DMS79 treated with DMSO at 0.1 percent for 48 hours (cell line): ENCODE results near the gene EFNB2.

Source experiments
- DNase-seq: peaks from one replicate; lab custom pipeline; 2025; lab: John Stamatoyannopoulos, UW

The EFNB2 gene

DNA sequence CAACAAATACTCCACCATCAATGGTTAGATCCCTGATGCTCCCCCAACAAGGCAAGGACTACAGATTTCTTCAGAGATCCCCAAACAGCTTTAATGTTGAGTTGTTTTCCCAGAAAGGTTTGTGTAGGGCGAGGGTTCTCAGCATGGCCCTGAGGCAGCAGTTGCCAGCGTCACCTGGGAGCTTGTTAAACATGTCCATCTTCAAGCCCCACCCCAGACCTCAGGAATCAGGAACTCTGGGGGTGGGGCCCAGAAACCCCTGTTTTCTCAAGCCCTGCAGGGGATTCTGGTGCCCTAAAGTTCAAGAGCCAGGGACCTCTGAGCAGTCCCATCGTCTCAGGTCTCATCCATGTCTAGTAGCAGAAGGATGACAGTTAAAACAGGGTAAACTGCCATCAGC, 9.6 kb downstream of the EFNB2 start:
- no peak for DNase-seq

DNA sequence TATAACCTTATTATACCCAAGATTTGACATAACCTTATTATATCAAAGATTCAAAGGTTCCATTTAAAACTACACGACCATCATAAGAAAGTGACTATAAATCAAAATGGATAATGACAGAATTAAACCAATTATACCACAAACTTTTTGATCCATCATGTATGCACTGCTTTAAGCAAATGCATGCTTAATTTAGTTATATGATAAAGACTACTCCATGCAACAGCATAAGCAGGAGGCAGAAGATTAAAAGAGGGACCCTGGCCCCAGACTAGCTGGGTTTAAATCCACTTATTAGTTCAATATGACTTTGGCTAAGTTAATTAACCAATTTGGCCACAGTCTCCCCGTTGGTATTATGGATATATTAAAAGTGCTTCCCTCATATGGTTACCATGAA, 11.4 kb downstream of the EFNB2 start:
- DNase-seq = no peak

DNA sequence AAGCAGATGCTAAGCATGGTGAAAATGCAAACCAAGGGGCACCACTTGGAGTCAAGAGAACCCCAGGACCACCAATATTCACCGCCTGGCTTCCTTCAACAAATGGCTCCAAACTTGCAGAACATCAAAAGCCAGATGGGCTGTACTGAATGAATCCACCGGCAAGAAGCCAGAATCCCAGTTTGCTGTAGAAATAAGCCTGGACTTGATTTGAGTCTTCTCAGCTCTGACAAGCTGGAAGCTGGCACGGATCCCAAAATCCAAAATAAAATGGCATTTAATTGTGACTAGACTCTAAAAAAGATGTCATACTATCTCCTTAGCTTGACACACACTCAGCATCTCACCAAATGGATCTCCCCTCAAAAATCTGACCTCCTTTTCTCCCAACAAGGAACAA, 11.9 kb downstream of the EFNB2 start:
- DNase-seq = no peak

DNA sequence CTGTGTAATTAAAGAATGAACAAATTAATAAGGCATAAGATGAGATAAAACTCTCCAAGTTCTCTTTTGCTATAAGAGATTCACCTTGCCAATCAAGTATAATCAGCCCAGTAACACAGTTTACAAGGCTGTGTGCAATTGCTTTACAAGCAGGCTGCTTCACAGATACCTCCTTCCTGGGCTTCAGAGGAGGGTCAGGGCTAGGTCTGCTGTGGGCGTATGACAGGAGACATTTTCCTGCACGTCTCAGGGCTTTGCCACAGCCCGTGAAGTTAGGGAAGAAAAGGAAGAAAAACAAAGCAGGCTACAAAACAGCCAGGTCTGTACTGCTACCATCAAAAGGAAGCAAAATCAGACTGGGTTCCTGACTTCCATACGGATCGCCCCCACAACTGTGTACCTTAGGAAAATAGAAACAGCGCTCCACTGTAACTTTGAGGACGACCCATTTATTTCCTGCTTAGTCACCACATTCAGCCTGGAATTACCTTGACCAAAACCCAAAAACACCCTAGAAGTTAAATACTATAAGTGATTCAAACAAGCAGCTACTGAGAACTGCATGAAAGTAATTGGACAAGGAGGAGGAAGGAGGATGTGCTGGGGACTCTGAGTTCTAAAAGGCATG, 12.4 kb downstream of the EFNB2 start:
- DNase-seq = no peak

DNA sequence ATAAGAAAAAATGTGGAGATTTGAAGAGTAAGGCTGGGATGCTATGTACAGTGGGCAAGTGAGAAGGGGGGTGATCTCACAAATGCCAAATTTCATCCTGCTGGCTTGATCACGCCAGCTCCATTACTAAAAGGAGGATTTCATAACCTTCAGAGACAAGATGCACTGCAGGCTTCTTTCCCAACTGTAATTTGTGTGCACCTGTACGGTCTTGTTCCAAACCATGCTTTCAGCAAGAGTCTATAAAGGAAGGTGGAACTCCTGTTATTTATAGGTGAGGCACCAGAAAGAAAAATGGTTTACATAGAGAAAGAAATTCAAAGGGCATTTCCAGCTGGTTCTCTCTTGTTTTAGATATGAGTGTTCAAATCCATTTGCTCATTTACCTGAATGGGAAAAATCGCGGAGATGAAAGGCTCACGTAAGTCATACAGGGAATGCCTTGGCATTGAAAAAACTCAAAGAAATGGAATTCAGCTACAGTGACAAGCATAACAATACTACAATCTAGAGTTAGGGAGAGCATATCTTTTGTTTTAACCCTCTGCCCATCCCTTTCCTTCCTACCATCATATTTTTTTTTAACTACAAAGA, 13.3 kb downstream of the EFNB2 start:
- no peak for DNase-seq

DNA sequence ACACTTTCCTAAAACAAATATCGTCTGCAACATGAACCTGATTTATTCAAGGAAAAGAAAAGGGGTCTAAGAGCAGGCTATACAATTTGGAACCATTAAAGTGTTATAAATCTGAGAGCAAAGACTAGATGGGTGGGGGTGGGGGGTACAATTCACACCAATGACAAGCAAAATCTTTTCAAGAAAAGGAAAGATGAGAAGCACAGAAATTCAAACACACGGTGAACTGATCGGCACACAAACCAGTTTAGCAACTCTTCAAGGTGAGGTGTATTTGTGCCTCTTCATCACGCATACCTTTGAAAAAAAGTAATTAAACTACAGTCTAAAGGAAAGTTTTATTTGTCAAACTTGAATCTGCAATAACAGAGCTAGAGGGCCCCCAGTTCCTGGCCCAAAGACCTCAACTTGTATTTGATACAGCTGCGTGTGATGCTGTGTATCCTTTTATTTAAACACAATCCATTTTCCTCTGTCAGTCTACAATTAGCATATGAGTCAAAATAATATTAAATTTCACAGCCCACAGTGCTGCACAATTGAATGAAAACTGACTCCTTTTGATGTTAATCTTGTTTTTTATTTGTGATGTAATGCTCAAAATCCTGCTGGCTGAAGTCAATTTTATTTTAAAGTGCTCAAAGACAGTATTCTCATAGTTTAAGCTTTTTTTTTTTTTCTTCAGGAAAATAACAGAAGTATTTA, 14.2 kb downstream of the EFNB2 start:
- no peak for DNase-seq

DNA sequence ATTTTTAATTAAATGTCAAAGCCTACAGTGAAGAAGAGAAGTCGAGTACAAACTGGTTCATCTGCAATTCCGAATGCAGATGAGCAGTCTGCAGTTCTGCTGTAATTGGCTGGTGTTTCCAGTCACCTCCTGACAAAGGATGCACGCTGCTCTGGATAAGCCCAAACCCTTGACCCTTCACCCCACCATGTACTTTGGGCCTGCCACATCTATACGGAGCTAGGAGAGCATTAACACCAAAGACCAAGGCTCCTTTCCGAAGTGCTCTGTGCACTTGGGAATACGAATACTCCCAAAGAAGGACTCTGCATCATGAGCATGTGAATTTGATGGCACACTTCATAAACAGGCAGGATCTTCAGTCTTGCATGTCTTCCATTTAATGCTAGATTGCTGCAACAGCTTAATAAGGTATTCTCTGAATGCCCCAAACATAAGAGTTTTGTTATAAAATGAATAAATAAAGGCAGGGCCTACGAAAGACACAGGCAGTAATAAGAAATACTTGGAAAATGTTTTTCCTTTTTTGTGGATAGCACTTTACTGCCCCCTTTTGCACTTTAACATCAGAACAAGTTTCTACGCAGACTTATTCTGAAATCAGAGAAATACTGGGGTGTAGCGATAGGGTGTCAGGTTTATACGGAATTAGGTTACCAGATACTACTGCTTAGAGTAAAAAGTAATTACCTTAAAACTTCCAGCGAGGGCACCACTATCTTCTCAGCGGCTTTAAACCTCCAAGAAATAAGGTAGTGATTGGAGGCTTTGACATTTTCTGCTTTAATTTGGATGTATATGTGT, 15.0 kb downstream of the EFNB2 start:
- DNase-seq = no peak

DNA sequence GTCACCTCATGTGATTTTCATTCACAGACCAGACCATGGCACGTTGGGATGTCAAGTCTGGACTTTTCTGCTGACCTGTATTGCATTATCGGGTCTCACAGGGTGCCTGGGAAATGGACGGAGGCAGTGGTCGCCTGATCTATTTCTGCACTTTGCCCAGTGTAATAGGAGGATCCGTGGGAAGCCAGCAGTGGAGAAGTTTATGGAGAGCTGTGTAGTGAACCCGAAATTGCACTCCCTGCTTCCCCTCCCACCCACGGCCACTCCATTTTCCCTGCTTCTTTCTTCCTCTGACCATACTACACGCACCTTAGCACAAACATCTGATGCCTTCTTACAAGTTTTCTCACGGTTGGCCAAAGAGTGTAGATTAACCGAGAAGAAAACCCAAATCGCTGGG, 16.9 kb downstream of the EFNB2 start:
- no peak for DNase-seq

DNA sequence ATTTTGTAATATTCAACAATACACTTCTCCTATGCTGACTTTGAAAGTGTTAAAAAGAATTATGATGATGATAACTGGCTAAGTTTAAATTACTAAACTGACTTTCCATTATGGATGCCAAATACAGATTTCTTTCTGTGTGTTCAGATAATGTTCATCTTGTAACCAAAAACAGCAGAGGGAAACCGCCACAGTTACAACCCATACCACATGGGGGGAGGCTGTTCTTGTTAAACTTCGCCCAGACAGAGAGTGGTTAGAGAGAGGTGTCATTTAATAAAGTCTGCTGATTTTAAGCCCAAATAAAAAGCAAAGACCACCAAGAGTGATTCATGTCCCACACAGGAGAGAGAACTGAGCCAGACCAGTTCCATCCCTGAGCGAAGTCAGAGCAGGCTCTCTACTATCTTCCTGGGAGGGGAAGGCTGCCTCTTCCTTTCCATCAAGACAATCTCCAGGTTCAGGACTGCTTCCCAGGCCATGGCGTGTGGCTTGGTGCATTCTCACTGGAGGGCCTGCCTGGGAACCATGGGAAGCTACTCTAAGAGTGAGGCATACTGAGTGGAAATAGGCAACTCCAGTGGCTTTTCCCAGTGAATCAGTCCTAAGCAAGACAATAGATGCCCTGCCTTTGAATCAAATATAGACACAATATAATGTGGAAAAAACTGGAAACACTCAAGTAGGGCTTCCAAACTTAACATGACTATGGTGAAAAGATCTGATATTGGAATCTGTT, 18.2 kb downstream of the EFNB2 start:
- no peak for DNase-seq

DNA sequence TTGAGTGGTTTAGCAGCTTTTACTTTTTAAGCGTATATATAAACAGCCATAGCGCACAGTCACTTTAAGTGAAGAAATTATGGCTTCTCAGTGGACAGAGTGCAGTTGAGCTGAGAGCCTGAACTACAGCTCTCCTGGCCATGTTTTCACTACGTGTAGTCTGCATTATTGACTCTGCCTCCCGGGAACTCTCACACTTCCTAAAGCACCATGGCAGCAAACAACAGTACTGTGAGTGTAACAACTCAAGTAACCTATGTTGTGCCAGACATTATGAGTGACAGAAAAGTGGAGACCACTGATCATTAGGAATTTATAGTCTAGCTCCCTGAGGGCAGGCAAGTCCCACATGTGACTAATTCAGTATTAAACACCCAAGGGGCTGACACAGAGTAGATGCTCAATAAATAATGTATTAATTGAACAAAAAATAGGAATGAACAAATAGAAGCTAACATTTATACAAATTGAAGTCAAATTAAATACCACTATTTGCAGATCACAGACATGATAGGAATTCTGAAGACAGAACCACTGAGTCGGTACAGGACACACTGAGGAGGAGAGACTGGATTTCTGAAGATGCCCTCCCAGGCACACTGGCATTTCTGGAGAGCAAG, 19.7 kb downstream of the EFNB2 start:
- no peak for DNase-seq

DNA sequence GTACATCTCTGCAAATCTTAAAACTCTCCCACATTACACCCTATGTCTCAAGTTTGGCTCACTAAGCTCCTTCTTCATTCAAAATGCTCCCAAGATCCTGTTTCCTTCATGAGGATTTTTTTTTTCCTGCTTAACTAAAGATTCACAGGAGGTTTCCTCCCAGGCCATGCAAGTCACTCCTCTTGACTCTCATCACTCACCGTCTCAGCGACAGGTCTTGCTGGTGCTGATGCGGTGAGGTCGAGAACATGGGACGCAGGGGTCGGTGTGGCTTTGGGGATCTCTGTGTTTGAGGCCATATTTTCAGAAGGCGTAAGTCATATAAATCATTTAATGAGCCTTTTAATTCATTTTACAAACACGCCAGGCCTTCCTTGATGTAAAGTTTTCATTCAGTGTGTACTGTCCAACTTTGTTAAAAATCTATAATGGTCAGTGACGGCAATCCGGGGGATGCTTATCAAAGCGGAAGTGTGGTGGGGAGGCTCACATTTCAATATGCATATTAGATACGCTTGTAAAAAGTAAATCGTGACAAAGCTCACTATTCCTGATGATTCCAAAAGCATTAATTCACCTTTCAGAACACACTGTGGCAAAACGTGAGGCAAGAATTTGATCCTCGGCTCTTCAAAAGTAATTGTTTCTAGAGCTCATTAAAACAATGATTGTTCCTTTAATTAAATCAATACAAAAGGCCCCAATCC, 20.4 kb downstream of the EFNB2 start:
- DNase-seq = no peak

DNA sequence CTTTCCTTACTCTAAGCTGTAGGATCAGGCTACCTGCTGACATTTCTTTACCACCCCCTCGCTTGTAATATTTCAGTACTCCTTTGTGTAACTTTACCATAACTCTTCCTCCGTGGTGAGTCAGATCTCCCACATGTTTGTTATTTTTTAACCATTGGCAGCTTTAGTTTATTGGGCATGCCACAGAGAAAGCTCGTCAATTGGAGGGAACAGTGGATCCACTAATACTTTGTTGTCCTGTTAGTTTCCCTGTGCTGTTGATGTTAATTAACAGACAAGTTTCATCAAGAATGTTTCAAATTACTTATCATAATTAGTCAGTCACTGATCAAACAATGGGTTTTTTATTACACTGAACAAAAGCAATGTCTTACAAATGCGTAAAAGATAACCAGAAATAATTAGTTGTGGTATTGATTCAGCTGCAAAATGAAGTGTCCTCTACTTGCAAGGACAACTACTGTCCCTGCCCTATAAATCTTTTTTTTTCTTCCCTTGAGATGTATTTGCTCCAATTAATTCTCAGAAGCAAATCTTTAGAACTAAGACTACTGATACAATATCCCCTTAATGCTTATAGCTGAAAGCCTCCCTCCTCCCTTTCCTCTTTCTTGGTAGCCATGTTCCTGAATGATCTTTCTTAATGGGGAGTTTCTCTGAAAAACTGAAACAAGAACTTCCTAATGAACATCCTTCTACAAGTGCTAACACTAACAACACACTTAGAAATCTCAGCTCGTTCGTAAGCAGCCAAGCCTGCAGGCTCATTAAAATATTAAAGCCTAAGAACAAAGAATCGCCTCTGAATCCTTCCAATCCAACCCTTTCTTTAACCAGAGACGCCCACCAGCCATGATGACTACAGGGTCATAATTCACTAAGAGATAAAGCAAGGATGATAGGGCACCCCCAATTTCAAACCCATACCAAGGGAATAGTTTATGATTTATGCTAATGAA, 22.2 kb downstream of the EFNB2 start:
- no peak for DNase-seq

DNA sequence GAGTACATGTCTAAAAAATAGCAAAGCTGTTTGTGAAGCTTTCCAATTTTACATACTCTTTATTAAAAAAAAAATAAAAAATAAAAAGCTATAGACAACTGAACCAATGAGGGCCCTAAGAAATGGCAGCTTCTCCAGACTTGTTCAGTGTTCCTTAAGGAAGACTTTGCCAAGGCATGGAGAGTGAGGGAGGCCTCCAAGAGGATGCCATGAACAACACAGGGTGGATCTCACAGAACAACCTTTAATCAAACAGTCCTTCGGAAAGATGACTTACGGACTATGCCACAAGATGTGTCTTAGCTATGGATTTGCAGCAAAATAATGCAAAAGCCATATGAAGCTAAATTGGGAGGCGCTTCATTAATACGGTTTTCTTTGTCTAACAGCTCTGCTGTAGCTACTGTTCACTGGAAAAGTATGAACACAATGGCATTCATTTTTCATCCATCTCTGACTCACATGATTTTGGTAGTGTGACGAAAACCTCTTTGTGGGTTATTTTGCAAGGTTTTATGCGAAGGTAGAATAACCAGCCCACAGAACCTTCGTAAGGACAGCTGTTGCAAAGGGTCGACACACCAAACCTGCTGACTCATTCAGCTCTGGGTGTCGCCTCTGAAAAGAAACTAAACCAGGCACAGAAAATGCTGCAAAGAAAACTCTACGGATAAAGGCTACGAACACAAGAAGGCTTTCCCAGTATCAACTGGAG, 27.7 kb downstream of the EFNB2 start:
- DNase-seq = no peak

DNA sequence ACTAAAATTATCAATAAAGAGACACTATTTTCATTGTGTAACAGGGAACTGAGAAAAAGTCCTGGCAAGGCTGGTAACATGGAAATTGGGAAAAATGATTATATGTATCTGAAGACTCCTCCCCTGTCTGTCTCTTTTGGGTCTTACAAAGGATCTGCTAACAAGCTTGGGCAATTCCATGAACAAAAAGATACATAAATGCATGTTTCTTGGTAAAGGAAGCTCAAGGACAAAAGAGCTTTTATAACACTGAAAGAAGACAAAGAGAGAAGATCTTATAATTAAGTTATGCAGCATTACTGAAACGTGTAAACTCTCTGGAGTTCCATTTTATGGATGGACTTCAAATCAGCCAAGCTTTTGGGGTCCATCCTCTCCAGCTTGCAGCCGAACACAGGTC, 29.2 kb downstream of the EFNB2 start:
- no peak for DNase-seq

DNA sequence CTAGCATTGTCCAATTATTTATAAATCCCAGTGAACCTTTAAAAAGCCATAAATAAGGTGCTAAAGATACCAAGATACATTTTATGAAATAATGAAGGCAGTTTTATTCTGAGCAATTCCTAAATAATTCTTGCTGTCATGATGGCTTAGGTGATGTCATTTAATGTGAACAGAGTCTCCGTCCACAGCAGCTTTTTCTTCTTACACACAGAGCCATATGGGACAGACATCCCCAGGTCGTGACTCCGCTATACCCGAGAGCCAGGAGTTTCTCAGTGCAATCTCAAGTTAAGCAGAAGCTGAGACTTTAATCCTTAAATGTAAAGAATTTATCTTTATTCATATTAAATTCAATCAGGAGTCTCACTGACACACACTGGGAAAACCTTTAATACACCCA, 29.7 kb downstream of the EFNB2 start:
- no peak for DNase-seq

DNA sequence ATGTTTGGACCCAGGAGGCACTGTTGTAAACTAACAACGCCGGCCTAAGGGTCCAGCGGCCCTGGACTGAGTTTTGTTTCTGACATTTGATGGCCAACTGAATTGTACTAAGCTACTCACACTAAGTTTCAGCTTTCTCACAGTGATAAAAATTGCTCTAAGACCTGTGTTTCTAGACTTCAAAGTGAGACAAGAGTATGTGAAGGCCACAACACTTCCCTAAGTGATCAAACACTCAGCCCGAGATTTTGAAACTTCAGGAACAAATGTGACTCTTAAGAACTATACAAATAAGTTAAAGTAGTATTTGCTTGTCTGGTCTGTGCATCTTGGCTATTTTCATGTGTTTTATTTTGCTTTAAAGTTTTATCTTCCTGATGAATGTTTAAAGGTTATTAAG, 30.2 kb downstream of the EFNB2 start:
- no peak for DNase-seq

DNA sequence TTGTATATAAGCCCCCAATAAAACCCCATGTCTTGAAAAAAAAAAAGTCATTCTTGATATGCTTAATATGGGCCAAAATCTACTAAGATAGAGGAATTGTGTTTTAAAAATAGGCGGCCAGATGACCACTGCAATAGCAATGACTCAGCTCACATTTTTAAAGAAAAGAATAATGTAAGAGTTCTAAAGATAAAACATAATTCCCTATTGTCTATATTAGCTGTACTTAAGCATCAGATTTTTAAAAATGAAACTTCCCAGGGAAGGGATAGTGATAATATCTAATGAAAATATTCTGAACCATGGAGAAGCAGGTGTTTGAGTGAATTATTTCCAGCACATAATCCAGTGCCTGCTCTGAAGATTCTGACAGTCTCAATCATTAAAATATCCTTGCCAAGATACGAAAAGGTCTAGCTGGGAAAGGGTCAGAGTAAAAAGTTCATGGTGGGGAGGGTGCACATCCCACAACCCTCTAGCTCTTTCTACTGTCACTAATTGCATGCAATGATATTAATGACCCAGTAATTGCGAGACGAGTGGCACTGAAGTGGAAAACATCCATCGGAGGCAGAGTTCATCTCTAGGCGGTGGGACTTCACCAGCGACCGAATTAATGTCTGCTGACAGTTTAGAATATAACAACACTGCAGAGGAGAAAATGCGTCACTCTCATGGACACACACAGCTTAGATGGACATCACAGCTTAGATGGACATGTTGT, 31.6 kb downstream of the EFNB2 start:
- no peak for DNase-seq

DNA sequence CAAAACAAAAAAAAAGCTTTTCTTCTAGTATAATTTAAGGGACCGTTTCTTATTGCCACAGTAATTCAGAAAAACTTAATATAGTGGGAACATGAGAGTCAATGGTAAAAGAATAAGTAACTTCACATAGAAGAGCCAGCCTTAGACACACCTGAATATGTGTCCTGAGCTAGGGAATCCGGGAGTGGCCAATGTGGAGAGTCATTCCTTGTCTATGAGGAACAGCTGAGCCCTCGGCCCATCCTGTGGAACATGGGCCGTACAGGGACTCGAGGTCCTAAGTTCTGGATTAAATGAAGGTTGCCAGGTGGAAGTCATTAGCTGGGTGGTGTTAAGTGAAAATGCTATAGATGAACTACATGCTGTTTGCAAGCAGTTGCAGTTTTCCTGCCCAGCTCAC, 32.2 kb downstream of the EFNB2 start:
- no peak for DNase-seq

DNA sequence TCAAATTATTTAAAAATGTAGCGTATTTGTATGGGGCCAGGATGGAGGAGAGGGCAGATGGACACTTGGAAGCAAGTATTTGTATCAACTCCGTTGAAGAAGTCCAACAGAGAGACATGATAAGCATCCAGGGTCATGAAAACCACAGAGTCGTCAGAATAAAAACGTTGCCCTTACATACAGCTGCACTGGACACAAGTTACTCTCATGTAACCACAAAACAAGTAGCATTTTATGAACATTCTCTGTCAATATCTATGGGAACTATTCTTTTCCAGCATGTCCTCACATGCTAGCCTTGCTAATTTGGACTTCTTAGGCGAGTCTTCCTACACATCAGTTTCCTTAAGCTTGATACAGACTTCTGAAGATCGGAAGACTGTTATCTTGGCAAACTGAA, 35.0 kb downstream of the EFNB2 start:
- no peak for DNase-seq
